IMR-90 (cell line): ENCODE data around the gene CEMIP2. TPM values are rescaled to one million over a fixed set of nuclear protein-coding genes. Genes with fewer than 3 reads are reported as not detected.

Source experiments
- ATAC-seq: fragments of 200-7000 bp; cut with Tn5 transposase; 2 replicates; pipeline ENCODE4 v1.9.1; 2020; ENCODE audit warnings: low read depth, mild to moderate bottlenecking, moderate library complexity
- BruUV-seq: library from RNA; stranded (reverse); fragments of 400-500 nt; replicated peaks from 2 replicates; lab custom pipeline; 2021; lab: Mats Ljungman, UMichigan
- CTCF ChIA-PET: fragments of 300-600 bp; formaldehyde crosslinking; extraction: SDS; loops from one replicate; lab custom pipeline; 2021; ENCODE audit warnings: antibody characterized with exemption; lab: Yijun Ruan, JAX
- POLR2A ChIA-PET: fragments of 300-600 bp; sonication (Branson Sonifier 250); formaldehyde crosslinking; loops from one replicate; lab custom pipeline; 2022; ENCODE audit warnings: antibody characterized with exemption; ENCODE audit not compliant: unreplicated experiment; lab: Charles Lee
- DNase-seq: peaks from one replicate; pipeline ENCODE4 v3.0.0; 2013
- H2AFZ ChIP-seq: replicated peaks from 2 replicates; pipeline ENCODE3; 2013; ENCODE audit warnings: low read length, mild to moderate bottlenecking; ENCODE audit not compliant: poor library complexity
- H2AK5ac ChIP-seq: 2 replicates; pipeline ENCODE4 v1.6.1; 2013; ENCODE audit warnings: low read depth, low read length, inconsistent platforms
- H2AK9ac ChIP-seq: replicated peaks from 2 replicates; pipeline ENCODE3; 2013; ENCODE audit warnings: mild to moderate bottlenecking, low read depth, low read length, moderate library complexity; ENCODE audit not compliant: poor library complexity
- H2BK120ac ChIP-seq: 2 replicates; pipeline ENCODE4 v1.6.1; 2013; ENCODE audit warnings: low read depth, low read length, inconsistent platforms
- H2BK15ac ChIP-seq: 3 replicates; pipeline ENCODE4 v1.6.1; 2013; ENCODE audit warnings: low read depth, low read length, inconsistent platforms
- H2BK20ac ChIP-seq: 2 replicates; pipeline ENCODE4 v1.6.1; 2013; ENCODE audit warnings: low read depth, mild to moderate bottlenecking, inconsistent platforms, low read length, moderate library complexity
- H2BK5ac ChIP-seq: 2 replicates; pipeline ENCODE4 v1.6.1; 2013; ENCODE audit warnings: mild to moderate bottlenecking, low read depth, low read length, inconsistent platforms; ENCODE audit not compliant: poor library complexity, severe bottlenecking
- H3K14ac ChIP-seq: replicated peaks from 2 replicates; pipeline ENCODE4 v1.6.1; 2013; ENCODE audit warnings: low read depth, low read length, inconsistent platforms
- H3K18ac ChIP-seq: 2 replicates; pipeline ENCODE4 v1.6.1; 2013; ENCODE audit warnings: low read depth, low read length, control low read depth
- H3K23ac ChIP-seq: 2 replicates; pipeline ENCODE4 v1.6.1; 2013; ENCODE audit warnings: low read depth, low read length, inconsistent platforms
- H3K27ac ChIP-seq: 2 replicates; pipeline ENCODE4 v1.5.1; 2013; ENCODE audit warnings: mild to moderate bottlenecking, control low read depth, low read length; ENCODE audit not compliant: insufficient read depth
- H3K27me3 ChIP-seq: 2 replicates; pipeline ENCODE4 v1.6.1; 2013; ENCODE audit warnings: low read length; ENCODE audit not compliant: control insufficient read depth, insufficient read depth
- H3K36me3 ChIP-seq: 2 replicates; pipeline ENCODE4 v1.6.1; 2013; ENCODE audit warnings: low read length, mixed read lengths; ENCODE audit not compliant: control insufficient read depth, insufficient read depth
- H3K4ac ChIP-seq: 2 replicates; pipeline ENCODE4 v1.6.1; 2013; ENCODE audit warnings: low read depth, low read length, inconsistent platforms
- H3K4me1 ChIP-seq: 2 replicates; pipeline ENCODE4 v1.6.1; 2013; ENCODE audit warnings: low read length, mixed read lengths; ENCODE audit not compliant: control insufficient read depth, insufficient read depth
- H3K4me2 ChIP-seq: 2 replicates; pipeline ENCODE4 v1.6.1; 2013; ENCODE audit warnings: low read depth, mild to moderate bottlenecking, control low read depth, low read length, moderate library complexity
- H3K4me3 ChIP-seq: 2 replicates; pipeline ENCODE4 v1.5.1; 2013; ENCODE audit warnings: low read depth, mild to moderate bottlenecking, control low read depth, low read length, moderate library complexity; ENCODE audit not compliant: insufficient read depth
- H3K56ac ChIP-seq: 2 replicates; pipeline ENCODE4 v1.6.1; 2013; ENCODE audit warnings: low read length, inconsistent platforms; ENCODE audit not compliant: insufficient read depth; ENCODE audit errors: extremely low read depth
- H3K79me1 ChIP-seq, 2 experiments: 2 replicates each; pipeline ENCODE4 v1.6.1; 2013; ENCODE audit warnings: low read length in 2 of 2, inconsistent platforms in 1 of 2, low read depth in 1 of 2
- H3K9ac ChIP-seq: 2 replicates; pipeline ENCODE4 v1.6.1; 2013; ENCODE audit warnings: low read depth, low read length, control low read depth
- H3K9me1 ChIP-seq: 2 replicates; pipeline ENCODE4 v1.6.1; 2013; ENCODE audit warnings: low read length, inconsistent platforms; ENCODE audit not compliant: insufficient read depth
- H3K9me3 ChIP-seq: 2 replicates; pipeline ENCODE4 v1.6.1; 2013; ENCODE audit warnings: low read length; ENCODE audit not compliant: control insufficient read depth, insufficient read depth
- H4K20me1 ChIP-seq: 2 replicates; pipeline ENCODE4 v1.6.1; 2013; ENCODE audit warnings: low read length, inconsistent platforms; ENCODE audit not compliant: insufficient read depth
- H4K5ac ChIP-seq: 2 replicates; pipeline ENCODE4 v1.6.1; 2013; ENCODE audit warnings: mild to moderate bottlenecking, low read depth, low read length, control low read depth
- H4K8ac ChIP-seq, 2 experiments: 2 replicates each; pipeline ENCODE4 v1.6.1; 2013; ENCODE audit warnings: low read depth in 2 of 2, low read length in 2 of 2, control low read depth in 1 of 2, inconsistent platforms in 1 of 2
- H4K91ac ChIP-seq: 2 replicates; pipeline ENCODE4 v1.6.1; 2013; ENCODE audit warnings: low read depth, low read length, inconsistent platforms; ENCODE audit not compliant: insufficient read depth
- WGBS, 2 experiments: methylation state at CpG; one replicate each; pipeline versions ENCODE4 v1.1.5 to v1.1.7; 2013; ENCODE audit warnings: missing lambda C conversion rate in 2 of 2; ENCODE audit not compliant: insufficient read length in 1 of 2; ENCODE audit errors: extremely low coverage in 2 of 2; 5-methylcytosine and 5-hydroxymethylcytosine counted together
- dilution Hi-C: fragments of 300-500 bp; cut with HindIII; formaldehyde crosslinking; loops from one replicate; pipeline ENCODE4 v1.14.3; 2018; ENCODE audit warnings: low sequenced_read_pairs; ENCODE audit not compliant: unreplicated experiment
- in situ Hi-C: fragments of 300-500 bp; cut with MboI; formaldehyde crosslinking; loops from 3 replicates; pipeline ENCODE4 v1.14.3; 2019; ENCODE audit warnings: low sequenced_read_pairs, inconsistent platforms, mixed read lengths
- intact Hi-C: fragments of 100-400 bp; cut with micrococcal nuclease; formaldehyde crosslinking; loops from 2 replicates; pipeline ENCODE4 v1.10.0; 2022
- polyA plus RNA-seq, 3 experiments: library from polyadenylated mRNA; depleted of rRNA; stranded (reverse); fragments of >200 nt; gene quantifications; 2 replicates each; pipeline ENCODE4 v1.2.3, GENCODE V29; 2012; ENCODE audit warnings: low replicate concordance in 1 of 3
- total RNA-seq: library from RNA; depleted of rRNA; stranded (reverse); fragments of >200 nt; gene quantifications from 2 replicates; pipeline ENCODE4 v1.2.3, GENCODE V29; 2012
- TF ChIP-seq, protein P1 (sequence below): fragments of 150-350 bp; IDR thresholded peaks from 2 replicates; pipeline ENCODE4 v1.6.1; 2016; ENCODE audit warnings: low read depth, mild to moderate bottlenecking, low read length, moderate library complexity, borderline replicate concordance

Gene CEMIP2
- total and polyA plus RNA-seq, 2 of the 4 experiments (the other 2 are of a cell fraction), result 65.2 to 67.4 TPM

DNA sequence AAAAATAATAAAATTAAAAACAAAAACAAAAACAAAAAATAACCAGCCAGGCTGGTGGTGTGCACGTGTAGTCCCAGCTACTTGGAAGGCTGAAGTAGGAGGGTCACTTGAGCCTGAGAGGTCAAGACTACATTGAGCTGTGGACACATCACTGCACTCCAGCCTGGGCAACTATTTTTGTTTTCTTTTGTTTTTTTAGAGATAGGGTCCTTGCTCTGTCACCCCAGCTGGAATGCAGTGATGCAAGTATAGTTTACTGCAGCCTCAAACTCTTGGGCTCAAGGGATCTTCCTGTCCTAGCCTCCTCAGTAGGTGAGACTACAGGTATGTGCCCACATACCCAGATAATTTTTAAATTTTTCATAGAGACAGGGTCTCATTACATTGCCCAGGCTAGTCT, 80.6 kb downstream of the CEMIP2 start:
- Histone ChIP-seq H3K23ac (no peak overlapping the region), H3K9me1 (peaks cover 18% of the 10 kb centered on the region), H3K9ac (no peak overlapping the region), H3K79me1 (peaks cover 9% of the 10 kb centered on the region in 2 experiments; a peak in 3 of 4 replicates), H3K27ac (no peak overlapping the region), H3K4ac (no peak overlapping the region; the same call in 1 of the 2 replicates), H4K91ac (no peak overlapping the region), H4K5ac (no peak overlapping the region), H2BK20ac (no peak overlapping the region), H3K9me3 (no peaks in the 10 kb centered on the region), H3K18ac (no peak overlapping the region), H4K8ac (no peak overlapping the region), H4K20me1 (no peaks in the 10 kb centered on the region), H3K14ac (no peak overlapping the region), H2BK15ac (no peak overlapping the region), H2AK5ac (no peak overlapping the region), H3K4me1 (peaks cover 2% of the 10 kb centered on the region; the same call in 1 of the 2 replicates), H2BK120ac (no peak overlapping the region), H3K27me3 (no peaks in the 10 kb centered on the region), H2AK9ac (no peak overlapping the region), H3K36me3 (peaks cover 16% of the 10 kb centered on the region), H3K4me2 (no peak overlapping the region), H3K4me3 (no peak overlapping the region), H2AFZ (no peak overlapping the region), H2BK5ac (no peak overlapping the region), H3K56ac (no peak overlapping the region)
- DNase-seq (no peak), ATAC-seq (no peak)
- CTCF ChIA-PET, result no interaction called here
- dilution Hi-C loops, result no loop called here
- no CpG with 5 or more reads among the region's 1 CpG for WGBS, 2 experiments
- intact Hi-C loops, result no loop called here
- POLR2A ChIA-PET, result no interaction called here
- in situ Hi-C loops, result no loop called here
- BruUV-seq, result no TSS peak
- TF ChIP-seq, protein P1, sequence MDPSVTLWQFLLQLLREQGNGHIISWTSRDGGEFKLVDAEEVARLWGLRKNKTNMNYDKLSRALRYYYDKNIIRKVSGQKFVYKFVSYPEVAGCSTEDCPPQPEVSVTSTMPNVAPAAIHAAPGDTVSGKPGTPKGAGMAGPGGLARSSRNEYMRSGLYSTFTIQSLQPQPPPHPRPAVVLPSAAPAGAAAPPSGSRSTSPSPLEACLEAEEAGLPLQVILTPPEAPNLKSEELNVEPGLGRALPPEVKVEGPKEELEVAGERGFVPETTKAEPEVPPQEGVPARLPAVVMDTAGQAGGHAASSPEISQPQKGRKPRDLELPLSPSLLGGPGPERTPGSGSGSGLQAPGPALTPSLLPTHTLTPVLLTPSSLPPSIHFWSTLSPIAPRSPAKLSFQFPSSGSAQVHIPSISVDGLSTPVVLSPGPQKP, result no peak
